Measurements from ENCODE around the gene RALGPS1. TPM values are rescaled to one million over a fixed set of nuclear protein-coding genes. Genes with fewer than 3 reads are reported as not detected.
A peak's percentile ranks its signal among the peaks of the same experiment; 100 is the strongest.

Gene RALGPS1
- total RNA-seq, 1 experiment from 2014 or later: 28.5 TPM

DNA sequence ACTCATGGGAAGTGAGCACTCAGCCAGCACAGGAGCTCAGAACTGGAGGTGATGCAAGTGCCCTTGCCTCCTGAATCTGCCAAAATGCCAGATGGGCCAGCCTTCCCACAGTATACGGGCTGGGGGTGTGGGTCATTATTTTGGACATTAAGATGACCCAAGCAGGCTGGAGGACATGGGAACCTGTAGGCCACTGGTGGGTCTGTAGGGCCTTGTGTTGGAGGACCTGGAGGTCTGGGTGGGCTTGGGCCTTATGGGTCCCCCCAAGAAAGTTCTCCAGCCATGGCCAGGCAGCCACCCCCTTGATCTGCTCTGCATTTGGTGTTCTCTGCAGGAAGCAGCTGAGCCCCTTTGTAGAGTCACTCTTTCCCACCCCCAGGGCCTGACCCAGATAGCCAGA lies 278.9 kb downstream of the RALGPS1 start (continued):
- TF ChIP-seq, protein P1, sequence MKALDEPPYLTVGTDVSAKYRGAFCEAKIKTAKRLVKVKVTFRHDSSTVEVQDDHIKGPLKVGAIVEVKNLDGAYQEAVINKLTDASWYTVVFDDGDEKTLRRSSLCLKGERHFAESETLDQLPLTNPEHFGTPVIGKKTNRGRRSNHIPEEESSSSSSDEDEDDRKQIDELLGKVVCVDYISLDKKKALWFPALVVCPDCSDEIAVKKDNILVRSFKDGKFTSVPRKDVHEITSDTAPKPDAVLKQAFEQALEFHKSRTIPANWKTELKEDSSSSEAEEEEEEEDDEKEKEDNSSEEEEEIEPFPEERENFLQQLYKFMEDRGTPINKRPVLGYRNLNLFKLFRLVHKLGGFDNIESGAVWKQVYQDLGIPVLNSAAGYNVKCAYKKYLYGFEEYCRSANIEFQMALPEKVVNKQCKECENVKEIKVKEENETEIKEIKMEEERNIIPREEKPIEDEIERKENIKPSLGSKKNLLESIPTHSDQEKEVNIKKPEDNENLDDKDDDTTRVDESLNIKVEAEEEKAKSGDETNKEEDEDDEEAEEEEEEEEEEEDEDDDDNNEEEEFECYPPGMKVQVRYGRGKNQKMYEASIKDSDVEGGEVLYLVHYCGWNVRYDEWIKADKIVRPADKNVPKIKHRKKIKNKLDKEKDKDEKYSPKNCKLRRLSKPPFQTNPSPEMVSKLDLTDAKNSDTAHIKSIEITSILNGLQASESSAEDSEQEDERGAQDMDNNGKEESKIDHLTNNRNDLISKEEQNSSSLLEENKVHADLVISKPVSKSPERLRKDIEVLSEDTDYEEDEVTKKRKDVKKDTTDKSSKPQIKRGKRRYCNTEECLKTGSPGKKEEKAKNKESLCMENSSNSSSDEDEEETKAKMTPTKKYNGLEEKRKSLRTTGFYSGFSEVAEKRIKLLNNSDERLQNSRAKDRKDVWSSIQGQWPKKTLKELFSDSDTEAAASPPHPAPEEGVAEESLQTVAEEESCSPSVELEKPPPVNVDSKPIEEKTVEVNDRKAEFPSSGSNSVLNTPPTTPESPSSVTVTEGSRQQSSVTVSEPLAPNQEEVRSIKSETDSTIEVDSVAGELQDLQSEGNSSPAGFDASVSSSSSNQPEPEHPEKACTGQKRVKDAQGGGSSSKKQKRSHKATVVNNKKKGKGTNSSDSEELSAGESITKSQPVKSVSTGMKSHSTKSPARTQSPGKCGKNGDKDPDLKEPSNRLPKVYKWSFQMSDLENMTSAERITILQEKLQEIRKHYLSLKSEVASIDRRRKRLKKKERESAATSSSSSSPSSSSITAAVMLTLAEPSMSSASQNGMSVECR (CRISPR knock-in tag; IDR thresholded peaks at IDR 0.05; ENCODE audit: borderline replicate concordance): no peak
- TF ChIP-seq CREB1 (CRISPR knock-in tag; IDR thresholded peaks at IDR 0.05) (no peak), ZNF512 (CRISPR knock-in tag; IDR thresholded peaks at IDR 0.05; ENCODE audit: borderline replicate concordance) (no peak), ZNF396 (CRISPR knock-in tag; IDR thresholded peaks at IDR 0.05; ENCODE audit: borderline replicate concordance) (no peak), PRDM15 (CRISPR knock-in tag; IDR thresholded peaks at IDR 0.05) (no peak), MXD4 (CRISPR knock-in tag; IDR thresholded peaks at IDR 0.05; ENCODE audit: borderline replicate concordance) (no peak)

- Mint-ChIP-seq H3K9me3 (no peaks in the 10 kb centered on the region), H3K4me1 (peaks cover 7% of the 10 kb centered on the region), H3K4me3 (no peak overlapping the region), H3K27me3 (ENCODE audit: low read depth) (no peaks in the 10 kb centered on the region), H3K36me3 (no peaks in the 10 kb centered on the region), H3K27ac (no peak overlapping the region; the same call in 1 of the 2 replicates)
- CTCF ChIA-PET: interaction anchor here (0.7 to 2.4 kb wide), 19 partner anchors 8 to 281 kb away, joined by 3 to 16 read pairs (median 4); partner anchors contain the start of genes ANGPTL2 and RALGPS1
- POLR2A ChIA-PET: no interaction called here
- TF ChIP-seq TCF7 (CRISPR knock-in tag; IDR thresholded peaks at IDR 0.05; ENCODE audit: low read depth): 0 out of 2 replicates have a peak, but pooled peaks have one; percentile 30
- no peak for TF ChIP-seq JUN (CRISPR knock-in tag; IDR thresholded peaks at IDR 0.05)
- DNase-seq (ENCODE audit: low spot score): peak; percentile 39
- ATAC-seq: peak; percentile 41
Observed at GRCh38 chr9:127194881-127195713, 280.5 kb downstream of the RALGPS1 start.

- POLR2A ChIA-PET: interaction anchor here (0.6 kb wide), 1 partner anchor 1825 kb away, joined by 7 read pairs; no protein-coding TSS in a partner anchor
- TF ChIP-seq ZBTB21 (CRISPR knock-in tag; IDR thresholded peaks at IDR 0.05; ENCODE audit: borderline replicate concordance): no peak
- no peak for TF ChIP-seq PRRX2 (CRISPR knock-in tag; IDR thresholded peaks at IDR 0.05)
- no peak for TF ChIP-seq ZNF512 (CRISPR knock-in tag; IDR thresholded peaks at IDR 0.05; ENCODE audit: borderline replicate concordance)
- TF ChIP-seq, protein P2, sequence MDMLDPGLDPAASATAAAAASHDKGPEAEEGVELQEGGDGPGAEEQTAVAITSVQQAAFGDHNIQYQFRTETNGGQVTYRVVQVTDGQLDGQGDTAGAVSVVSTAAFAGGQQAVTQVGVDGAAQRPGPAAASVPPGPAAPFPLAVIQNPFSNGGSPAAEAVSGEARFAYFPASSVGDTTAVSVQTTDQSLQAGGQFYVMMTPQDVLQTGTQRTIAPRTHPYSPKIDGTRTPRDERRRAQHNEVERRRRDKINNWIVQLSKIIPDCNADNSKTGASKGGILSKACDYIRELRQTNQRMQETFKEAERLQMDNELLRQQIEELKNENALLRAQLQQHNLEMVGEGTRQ (CRISPR knock-in tag; IDR thresholded peaks at IDR 0.05): no peak
- TF ChIP-seq IRF2 (CRISPR knock-in tag; IDR thresholded peaks at IDR 0.05; ENCODE audit: borderline replicate concordance, low read depth): no peak
- TF ChIP-seq GTF2I (CRISPR knock-in tag; conservative IDR thresholded peaks at IDR 0.05): no peak
- no peak for TF ChIP-seq USF1 (CRISPR knock-in tag; IDR thresholded peaks at IDR 0.05)
Observed at GRCh38 chr9:127195976-127196825, 281.6 kb downstream of the RALGPS1 start.

More at GRCh38 chr9:127195976-127196825, 281.6 kb downstream of the RALGPS1 start:
- H3K4me3 Mint-ChIP-seq: no peak overlapping the region
- CTCF ChIA-PET: interaction anchor here (0.9 to 9.5 kb wide), 13 partner anchors 9 to 282 kb away, joined by 3 to 63 read pairs (median 7); partner anchors contain the start of gene RALGPS1
- H3K9me3 Mint-ChIP-seq: no peaks in the 10 kb centered on the region
- no peaks in the 10 kb centered on the region for H3K27me3 Mint-ChIP-seq (ENCODE audit: low read depth)
- DNase-seq (ENCODE audit: low spot score) (no peak), ATAC-seq (no peak)
- no peaks in the 10 kb centered on the region for H3K36me3 Mint-ChIP-seq
- H3K27ac Mint-ChIP-seq: no peak overlapping the region
- H3K4me1 Mint-ChIP-seq: peaks cover 7% of the 10 kb centered on the region
